ENCODE data around the gene NFATC1.

Gene NFATC1

GRCh38 chr18:79405019-79405780, 9.5 kb downstream of the NFATC1 start:
- DNase-seq = no peak

GRCh38 chr18:79405781-79406575, 10.2 kb downstream of the NFATC1 start:
- peak in 6 of 14 donors; percentile 25 to 57 (median 32) for DNase-seq

- no peak for DNase-seq
Measured at GRCh38 chr18:79406708-79407107, 11.0 kb downstream of the NFATC1 start.

- DNase-seq = no peak
Measured at GRCh38 chr18:79409313-79409712, 13.6 kb downstream of the NFATC1 start.

- no peak for DNase-seq
Measured at GRCh38 chr18:79410171-79410641, 14.5 kb downstream of the NFATC1 start.

GRCh38 chr18:79410731-79411613, 15.2 kb downstream of the NFATC1 start:
- DNase-seq = no peak

GRCh38 chr18:79411614-79412526, 16.1 kb downstream of the NFATC1 start:
- no peak for DNase-seq

GRCh38 chr18:79413025-79413424, 17.3 kb downstream of the NFATC1 start:
- DNase-seq = no peak

GRCh38 chr18:79413426-79413825, 17.7 kb downstream of the NFATC1 start:
- DNase-seq = no peak

GRCh38 chr18:79413901-79414300, 18.2 kb downstream of the NFATC1 start:
- DNase-seq = no peak

GRCh38 chr18:79416022-79416676, 20.4 kb downstream of the NFATC1 start:
- DNase-seq = no peak

- DNase-seq = no peak
Measured at GRCh38 chr18:79416677-79417052, 20.9 kb downstream of the NFATC1 start.

GRCh38 chr18:79418236-79418635, 22.5 kb downstream of the NFATC1 start:
- no peak for DNase-seq

GRCh38 chr18:79418642-79419041, 22.9 kb downstream of the NFATC1 start:
- no peak for DNase-seq

GRCh38 chr18:79420033-79420745, 24.5 kb downstream of the NFATC1 start:
- DNase-seq = no peak

- DNase-seq = no peak
Measured at GRCh38 chr18:79421275-79421857, 25.6 kb downstream of the NFATC1 start.

GRCh38 chr18:79422022-79422782, 26.5 kb downstream of the NFATC1 start:
- DNase-seq = no peak

GRCh38 chr18:79422783-79423165, 27.0 kb downstream of the NFATC1 start:
- no peak for DNase-seq

Measured in C1 segment of cervical spinal cord (tissue), 14 donors.